Measurements from ENCODE around the gene CREB3L2. TPM values are rescaled to one million over a fixed set of nuclear protein-coding genes. Genes with fewer than 3 reads are reported as not detected.
A peak's percentile ranks its signal among the peaks of the same experiment; 100 is the strongest.

Gene CREB3L2
- total and polyA plus RNA-seq, 2 of the 13 experiments (the other 11 are each of a cell fraction or from before 2014, with no cell fraction given) = 22.1 to 41.1 TPM

GRCh38 chr7:137986252-137987017 lies 15.5 kb downstream of the CREB3L2 start (continued):
- no peak for TF ChIP-seq ZNF850 (CRISPR knock-in tag; conservative IDR thresholded peaks at IDR 0.05)
- no peak for TF ChIP-seq PBX2 (CRISPR knock-in tag; IDR thresholded peaks at IDR 0.05)
- TF ChIP-seq HMGA1 (CRISPR knock-in tag; conservative IDR thresholded peaks at IDR 0.05) = no peak
- no peak for TF ChIP-seq CBX5 (CRISPR knock-in tag; IDR thresholded peaks at IDR 0.05; ENCODE audit: borderline replicate concordance)
- no peak for TF ChIP-seq SRSF4 (IDR thresholded peaks at IDR 0.05; ENCODE audit: low read depth, low read length, poor library complexity, severe bottlenecking)
- TF ChIP-seq ZHX2 (IDR thresholded peaks at IDR 0.05; ENCODE audit: low read depth) = no peak
- no peak for TF ChIP-seq ZHX2 (CRISPR knock-in tag; IDR thresholded peaks at IDR 0.05; ENCODE audit: borderline replicate concordance)
- no peak for TF ChIP-seq ZNF18 (CRISPR knock-in tag; IDR thresholded peaks at IDR 0.05; ENCODE audit: insufficient replicate concordance)
- no peak for TF ChIP-seq MZF1 (CRISPR knock-in tag; IDR thresholded peaks at IDR 0.05; ENCODE audit: borderline replicate concordance)
- TF ChIP-seq KDM4B (CRISPR knock-in tag; IDR thresholded peaks at IDR 0.05) = no peak
- TF ChIP-seq ZGPAT (CRISPR knock-in tag; IDR thresholded peaks at IDR 0.05) = no peak
- peak; percentile 54; the same call in 1 of the 2 replicates for TF ChIP-seq GATAD2A (CRISPR knock-in tag; IDR thresholded peaks at IDR 0.05)
- no peak for TF ChIP-seq CHD2 (IDR thresholded peaks at IDR 0.05; ENCODE audit: low read depth, low read length)
- no peak for TF ChIP-seq RNF2 (conservative IDR thresholded peaks at IDR 0.05; ENCODE audit: low read depth)
- peak; percentile 71; the same call in 1 of the 2 replicates for TF ChIP-seq ZNF292 (CRISPR knock-in tag; IDR thresholded peaks at IDR 0.05; ENCODE audit: borderline replicate concordance, low read depth)
- TF ChIP-seq KMT2A (CRISPR knock-in tag; IDR thresholded peaks at IDR 0.05) = no peak
- TF ChIP-seq SMAD3 (CRISPR knock-in tag; IDR thresholded peaks at IDR 0.05) = no peak
- TF ChIP-seq MXI1 (IDR thresholded peaks at IDR 0.05; ENCODE audit: borderline replicate concordance, low read depth, low read length) = no peak
- TF ChIP-seq PHF5A (CRISPR knock-in tag; IDR thresholded peaks at IDR 0.05; ENCODE audit: low read depth, unreplicated experiment) = no peak
- TF ChIP-seq XBP1 (CRISPR knock-in tag; IDR thresholded peaks at IDR 0.05) = no peak
- no peak for TF ChIP-seq RFX5 (IDR thresholded peaks at IDR 0.05; ENCODE audit: low read depth, low read length)
